GM21447 (cell line): ENCODE results near the gene MZT2B.
"Not testable (repeated sequence)": the region's sequence is repeated elsewhere in the genome, so short reads cannot be mapped to it uniquely, and the experiment has no call there.

ENCODE experiments used
- ATAC-seq: cut with Tn5 transposase; IDR thresholded peaks from one replicate; pipeline ENCODE4 v1.9.1; 2021; ENCODE audit not compliant: unreplicated experiment

MZT2B gene

GRCh38 chr2:130202518-130202917, 20.5 kb downstream of the MZT2B start:
- not testable (repeated sequence) for ATAC-seq

- ATAC-seq = not testable (repeated sequence)
Observed at GRCh38 chr2:130203150-130203549, 21.1 kb downstream of the MZT2B start.

DNA sequence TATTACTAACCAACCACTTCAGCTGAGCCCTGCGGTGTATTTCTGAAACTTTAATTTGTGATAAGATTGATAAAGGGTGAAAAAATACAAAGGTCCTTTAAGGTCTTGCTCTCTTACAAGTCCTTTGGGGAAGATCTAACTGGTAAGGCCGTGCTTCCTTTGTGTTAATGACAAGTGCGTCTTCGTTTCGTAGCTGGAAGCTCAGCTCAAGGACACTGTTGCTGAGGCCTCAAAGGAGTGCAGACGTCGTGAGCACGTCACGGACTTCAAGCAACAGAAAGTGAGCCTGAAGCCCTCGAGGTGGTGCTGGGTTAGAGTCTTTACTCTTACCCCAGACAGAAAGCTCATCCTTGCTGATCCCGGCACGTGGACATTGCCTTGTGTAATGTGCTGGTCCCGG, 25.0 kb downstream of the MZT2B start:
- ATAC-seq = not testable (repeated sequence)

GRCh38 chr2:130219147-130219546, 37.1 kb downstream of the MZT2B start:
- not testable (repeated sequence) for ATAC-seq

DNA sequence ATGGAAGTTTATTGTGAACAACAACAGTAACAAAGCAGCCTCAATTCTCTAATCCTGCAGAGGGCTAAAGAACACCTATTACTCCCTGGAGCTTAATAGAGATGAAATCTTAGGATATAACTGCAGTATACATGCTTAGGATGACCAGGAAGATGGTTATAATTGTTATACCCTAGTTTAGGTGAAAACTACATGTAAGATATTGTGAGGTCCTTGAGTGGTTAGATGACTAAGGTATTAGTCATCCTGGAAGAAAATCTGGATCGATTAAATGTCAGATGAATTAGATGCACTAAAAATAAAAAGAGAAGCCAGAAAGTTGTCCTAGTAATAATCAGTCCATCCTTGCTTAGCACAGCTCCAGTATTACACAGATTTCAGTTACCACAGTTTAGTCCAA, 38.4 kb downstream of the MZT2B start:
- not testable (repeated sequence) for ATAC-seq

DNA sequence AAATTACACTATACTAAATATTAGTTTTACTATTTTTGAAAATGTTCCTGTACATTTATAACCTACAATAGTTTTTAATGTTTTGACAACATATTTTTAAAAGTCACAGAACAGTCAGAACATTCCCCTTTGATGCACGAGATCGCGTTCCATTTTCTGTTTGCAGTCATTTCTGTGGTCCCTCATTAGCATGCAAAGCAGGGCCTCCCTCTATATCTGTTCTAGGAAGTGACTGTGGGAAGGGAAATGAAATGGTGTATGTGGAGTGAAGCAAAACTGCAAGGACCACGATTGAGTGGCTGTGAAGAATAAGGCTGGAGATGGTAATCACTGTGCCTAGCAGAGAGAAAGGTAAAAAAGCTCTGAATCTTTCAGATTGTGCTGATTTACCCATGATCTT, 40.5 kb downstream of the MZT2B start:
- peak; percentile 86 for ATAC-seq

GRCh38 chr2:130228005-130228404, 45.9 kb downstream of the MZT2B start:
- ATAC-seq = not testable (repeated sequence)

DNA sequence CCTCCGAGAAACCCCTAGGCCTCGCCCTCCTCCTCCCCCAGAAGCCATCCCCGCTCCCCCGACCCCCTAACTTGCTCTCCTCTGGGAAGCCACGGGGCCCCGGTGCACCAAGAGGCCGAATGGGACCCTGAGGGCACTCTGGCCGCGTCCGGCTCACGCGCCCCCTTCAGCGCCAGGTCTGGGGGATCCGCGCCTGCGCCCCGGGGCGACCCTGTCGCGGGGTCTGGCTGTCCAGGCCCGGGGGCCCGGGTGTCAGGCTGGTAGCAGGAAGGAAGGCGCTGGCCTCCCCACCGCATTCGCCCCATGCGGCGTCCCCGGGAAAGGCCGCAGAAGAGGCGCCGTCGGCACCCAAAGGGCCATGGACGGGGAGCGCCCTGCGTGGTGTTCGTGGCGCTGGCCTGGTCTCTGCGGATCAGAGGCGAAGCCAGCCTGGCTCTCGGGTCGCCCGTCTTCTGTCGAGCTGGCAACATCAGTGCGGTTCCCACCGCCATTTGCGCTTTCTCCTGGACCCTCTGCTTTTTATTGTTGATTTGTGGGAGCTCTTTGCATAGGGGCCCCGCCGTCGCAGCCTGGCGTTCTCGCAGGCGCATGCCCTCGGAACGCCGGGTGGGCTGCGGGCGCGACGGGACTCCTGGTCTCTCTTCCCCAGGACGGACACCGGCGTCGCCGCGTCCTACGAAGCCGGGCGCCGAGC, 46.6 kb downstream of the MZT2B start:
- ATAC-seq = not testable (repeated sequence)

DNA sequence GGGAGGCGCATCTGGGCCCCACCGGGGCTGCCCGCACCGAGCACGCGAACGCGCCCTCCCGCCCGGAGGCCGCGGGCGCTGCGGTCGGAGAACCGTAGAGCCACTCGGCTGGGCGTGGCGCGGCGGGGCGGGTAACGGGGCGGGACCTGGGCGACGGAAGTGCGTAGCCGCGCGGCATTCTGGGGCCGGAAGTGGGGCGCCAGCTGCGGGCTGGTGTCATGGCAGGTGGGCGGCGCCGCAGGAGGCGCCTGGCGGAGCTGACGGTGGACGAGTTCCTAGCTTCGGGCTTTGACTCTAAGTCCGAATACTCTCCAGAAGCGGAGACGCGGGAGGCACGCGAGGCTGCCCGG, 47.1 kb downstream of the MZT2B start:
- not testable (repeated sequence) for ATAC-seq

DNA sequence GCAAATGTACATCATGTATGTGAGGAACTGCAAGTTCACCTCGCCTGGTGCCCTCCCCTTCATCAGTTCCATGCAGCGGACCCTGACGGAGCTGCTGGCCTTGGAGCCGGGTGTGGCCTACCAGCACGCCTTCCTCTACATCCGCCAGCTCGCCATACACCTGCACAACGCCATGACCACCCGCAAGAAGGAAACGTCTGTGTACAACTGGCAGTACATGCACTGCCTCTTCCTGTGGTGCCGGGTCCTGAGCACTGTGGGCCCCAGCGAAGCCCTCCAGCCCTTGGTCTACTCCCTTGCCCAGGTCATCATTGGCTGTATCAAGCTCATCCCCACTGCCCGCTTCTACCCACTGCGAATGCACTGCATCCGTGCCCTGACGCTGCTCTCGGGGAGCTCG, 48.3 kb downstream of the MZT2B start:
- ATAC-seq = not testable (repeated sequence)

- ATAC-seq = not testable (repeated sequence)
Observed at GRCh38 chr2:130230907-130231306, 48.8 kb downstream of the MZT2B start.

DNA sequence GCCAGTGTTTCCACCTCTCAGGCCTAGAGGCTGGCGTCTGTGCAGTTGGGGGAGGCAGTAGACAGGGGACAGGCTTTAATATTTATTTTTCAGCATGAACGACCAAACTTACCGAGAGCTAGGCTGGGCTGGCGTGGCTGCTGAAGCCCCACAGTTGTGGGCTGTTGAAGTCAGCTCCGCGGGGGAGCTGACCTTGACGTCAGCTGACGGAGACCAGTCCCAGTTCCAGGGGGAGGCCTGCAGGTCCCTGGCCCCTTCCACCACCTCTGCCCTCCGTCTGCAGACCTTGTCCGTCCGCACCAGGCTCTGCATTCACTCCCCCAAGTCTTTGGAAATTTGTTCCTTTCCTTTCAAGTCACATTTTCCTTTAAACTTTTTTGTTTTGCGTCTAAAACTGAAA, 49.6 kb downstream of the MZT2B start:
- ATAC-seq = no peak

DNA sequence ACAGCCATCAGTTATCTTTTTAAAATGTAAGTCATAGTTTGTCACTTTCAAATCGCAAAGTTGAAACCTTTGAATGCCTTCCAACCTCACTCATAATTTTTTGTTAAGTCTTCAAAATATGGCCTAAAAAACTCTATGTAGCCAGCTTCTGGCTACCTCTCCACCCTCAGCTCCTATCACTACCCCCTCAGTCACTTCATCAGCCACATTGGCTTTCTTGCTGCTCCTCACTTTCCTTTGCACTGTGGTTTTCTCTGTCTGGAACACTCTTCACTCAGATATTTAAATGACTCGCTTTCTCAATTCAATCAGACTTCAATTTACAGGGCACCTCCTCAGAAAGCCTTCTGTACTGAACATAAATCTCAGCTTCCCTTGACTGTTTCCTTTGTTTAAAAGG, 51.0 kb downstream of the MZT2B start:
- ATAC-seq = not testable (repeated sequence)

GRCh38 chr2:130239581-130239980, 57.5 kb downstream of the MZT2B start:
- not testable (repeated sequence) for ATAC-seq
